Neuronal stem cell (in vitro differentiated cells): Measurements from ENCODE around the gene KCTD3.

Experiments
- DNase-seq: peaks from one replicate; pipeline ENCODE4 v3.0.0-alpha.2; 2013; ENCODE audit warnings: low spot score
- H2AFZ ChIP-seq: one replicate; pipeline ENCODE4 v1.6.1; 2013; ENCODE audit warnings: mild to moderate bottlenecking, low read length, inconsistent platforms
- H2AK5ac ChIP-seq: 2 replicates; pipeline ENCODE4 v1.6.1; 2013; ENCODE audit warnings: low read depth, mild to moderate bottlenecking, inconsistent platforms, low read length, moderate library complexity, mixed read lengths
- H2BK120ac ChIP-seq: 2 replicates; pipeline ENCODE4 v1.6.1; 2013; ENCODE audit warnings: low read depth, mild to moderate bottlenecking, inconsistent platforms, low read length, moderate library complexity, mixed read lengths
- H2BK12ac ChIP-seq: one replicate; pipeline ENCODE4 v1.6.1; 2013; ENCODE audit warnings: low read length, inconsistent platforms
- H2BK15ac ChIP-seq: 2 replicates; pipeline ENCODE4 v1.6.1; 2013; ENCODE audit warnings: mild to moderate bottlenecking, low read length, inconsistent platforms, mixed read lengths
- H2BK5ac ChIP-seq: one replicate; pipeline ENCODE4 v1.6.1; 2013; ENCODE audit warnings: inconsistent platforms, mild to moderate bottlenecking, low read length, moderate library complexity
- H3K14ac ChIP-seq: one replicate; pipeline ENCODE4 v1.6.1; 2013; ENCODE audit warnings: low read length, inconsistent platforms
- H3K18ac ChIP-seq: 2 replicates; pipeline ENCODE4 v1.6.1; 2013; ENCODE audit warnings: low read length, inconsistent platforms
- H3K23ac ChIP-seq: 2 replicates; pipeline ENCODE4 v1.6.1; 2013; ENCODE audit warnings: low read depth, mild to moderate bottlenecking, mixed read lengths, low read length, inconsistent platforms; ENCODE audit not compliant: poor library complexity
- H3K27ac ChIP-seq: replicated peaks from 3 replicates; pipeline ENCODE4 v1.5.1; 2013; ENCODE audit warnings: low read length, inconsistent platforms
- H3K27me3 ChIP-seq, 3 experiments: 2 replicates each; pipeline ENCODE4 v1.6.1; 2013; ENCODE audit warnings: low read length in 3 of 3, mild to moderate bottlenecking in 2 of 3, inconsistent platforms in 1 of 3, low read depth in 1 of 3, mixed read lengths in 1 of 3, moderate library complexity in 1 of 3; ENCODE audit not compliant: control insufficient read depth in 3 of 3, insufficient read depth in 3 of 3
- H3K36me3 ChIP-seq, 2 donors: replicated peaks in 1 of 2; 2 replicates each; pipeline ENCODE4 v1.6.1; 2013; ENCODE audit warnings: low read length in 2 of 2; ENCODE audit not compliant: control insufficient read depth in 2 of 2, insufficient read depth in 2 of 2
- H3K4ac ChIP-seq: 2 replicates; pipeline ENCODE4 v1.6.1; 2013; ENCODE audit warnings: inconsistent platforms, mild to moderate bottlenecking, low read length, moderate library complexity
- H3K4me1 ChIP-seq, 2 donors: 1 replicate in 1 of 2; 2 replicates in 1 of 2; pipeline ENCODE4 v1.6.1; 2013; ENCODE audit warnings: low read length in 2 of 2, low read depth in 1 of 2; ENCODE audit not compliant: control insufficient read depth in 2 of 2, insufficient read depth in 1 of 2
- H3K4me2 ChIP-seq: one replicate; pipeline ENCODE4 v1.6.1; 2013; ENCODE audit warnings: mild to moderate bottlenecking, low read length, inconsistent platforms; ENCODE audit not compliant: insufficient read depth, poor library complexity, severe bottlenecking
- H3K4me3 ChIP-seq, 2 donors: 2 replicates each; pipeline ENCODE4 v1.5.1; 2013; ENCODE audit warnings: low read length in 2 of 2, mild to moderate bottlenecking in 2 of 2, inconsistent platforms in 1 of 2, moderate library complexity in 1 of 2
- H3K79me1 ChIP-seq: one replicate; pipeline ENCODE4 v1.6.1; 2013; ENCODE audit warnings: low read depth, mild to moderate bottlenecking, inconsistent platforms, low read length, moderate library complexity
- H3K9ac ChIP-seq: one replicate; pipeline ENCODE4 v1.6.1; 2013; ENCODE audit warnings: mild to moderate bottlenecking, low read depth, low read length, inconsistent platforms; ENCODE audit not compliant: poor library complexity
- H3K9me3 ChIP-seq, 2 donors: replicated peaks in 1 of 2; 2 replicates each; pipeline versions ENCODE3 to v1.6.1; 2013; ENCODE audit warnings: low read length in 2 of 2, mild to moderate bottlenecking in 2 of 2, inconsistent platforms in 1 of 2, low read depth in 1 of 2, mixed read lengths in 1 of 2, moderate library complexity in 1 of 2; ENCODE audit not compliant: control insufficient read depth in 2 of 2, insufficient read depth in 1 of 2
- H4K8ac ChIP-seq: one replicate; pipeline ENCODE4 v1.6.1; 2013; ENCODE audit warnings: low read depth, mild to moderate bottlenecking, inconsistent platforms, low read length, moderate library complexity
- H4K91ac ChIP-seq: one replicate; pipeline ENCODE4 v1.6.1; 2013; ENCODE audit warnings: low read length, low read depth, mild to moderate bottlenecking, inconsistent platforms; ENCODE audit not compliant: poor library complexity
- WGBS, 2 donors: extraction: QIAGEN DNeasy Blood & Tissue Kit; methylation state at CpG; one replicate each; pipeline ENCODE4 v1.1.7; 2013; ENCODE audit warnings: missing lambda C conversion rate in 2 of 2, mixed read lengths in 1 of 2; ENCODE audit not compliant: insufficient read length in 2 of 2, insufficient replicate concordance in 1 of 2; ENCODE audit errors: extremely low coverage in 2 of 2; 5-methylcytosine and 5-hydroxymethylcytosine counted together

KCTD3 gene

GRCh38 chr1:215567491-215568298 lies 591 bp downstream of the KCTD3 start:
- peak overlapping the region; percentile 64 to 90 for H3K4me3 ChIP-seq
- WGBS, 2 donors: no CpG with 5 or more reads among the region's 63 CpGs

GRCh38 chr1:215568299-215568692 lies 1.2 kb downstream of the KCTD3 start:
- no CpG with 5 or more reads among the region's 5 CpGs for WGBS, 2 donors

More at GRCh38 chr1:215567491-215568298, 591 bp downstream of the KCTD3 start:
- peak overlapping the region; percentile 94 for H3K14ac ChIP-seq
- H2AK5ac ChIP-seq: no peak overlapping the region
- no peak overlapping the region for H2BK12ac ChIP-seq
- peak overlapping the region; percentile 86 for H2AFZ ChIP-seq
- H2BK5ac ChIP-seq: peak overlapping the region; percentile 66
- no peak overlapping the region for H2BK120ac ChIP-seq
- H3K36me3 ChIP-seq: no peaks in the 10 kb centered on the region
- H2BK15ac ChIP-seq: peak overlapping the region; percentile 1
- H3K9me3 ChIP-seq: no peaks in the 10 kb centered on the region
- peak overlapping the region; percentile 76 for H3K27ac ChIP-seq
- H3K4me2 ChIP-seq: peak overlapping the region; percentile 55
- no peaks in the 10 kb centered on the region for H3K27me3 ChIP-seq
- DNase-seq: peak; percentile 58
- H4K8ac ChIP-seq: peak overlapping the region; percentile 97
- H3K4me1 ChIP-seq: no peaks in the 10 kb centered on the region
- H4K91ac ChIP-seq: no peak overlapping the region
- peak overlapping the region; percentile 96 for H3K18ac ChIP-seq
- peak overlapping the region; percentile 95 for H3K23ac ChIP-seq
- peak overlapping the region; percentile 94 for H3K9ac ChIP-seq
- H3K4ac ChIP-seq: no peak overlapping the region
- H3K79me1 ChIP-seq: no peaks in the 10 kb centered on the region

GRCh38 chr1:215569986-215570824 lies 3.1 kb downstream of the KCTD3 start:
- H3K14ac ChIP-seq: no peak overlapping the region
- H3K36me3 ChIP-seq: peaks cover 0 to 5% of the 10 kb centered on the region in 2 donors
- H3K23ac ChIP-seq: no peak overlapping the region
- no CpG with 5 or more reads among the region's 3 CpGs for WGBS, 2 donors
- H2AFZ ChIP-seq: no peak overlapping the region
- no peak overlapping the region for H3K4me3 ChIP-seq
- H3K9me3 ChIP-seq: no peaks in the 10 kb centered on the region
- H2BK12ac ChIP-seq: no peak overlapping the region
- H2BK15ac ChIP-seq: no peak overlapping the region
- no peak overlapping the region for H3K27ac ChIP-seq
- no peak overlapping the region for H2AK5ac ChIP-seq
- H4K91ac ChIP-seq: no peak overlapping the region
- H3K27me3 ChIP-seq: no peaks in the 10 kb centered on the region
- no peak overlapping the region for H4K8ac ChIP-seq
- H3K4me2 ChIP-seq: no peak overlapping the region
- H2BK120ac ChIP-seq: no peak overlapping the region
- H3K79me1 ChIP-seq: no peaks in the 10 kb centered on the region
- no peaks in the 10 kb centered on the region for H3K4me1 ChIP-seq
- no peak for DNase-seq
- H2BK5ac ChIP-seq: no peak overlapping the region
- H3K9ac ChIP-seq: no peak overlapping the region
- no peak overlapping the region for H3K18ac ChIP-seq
- no peak overlapping the region for H3K4ac ChIP-seq

More at GRCh38 chr1:215568299-215568692, 1.2 kb downstream of the KCTD3 start:
- H3K27ac ChIP-seq: no peak overlapping the region
- H2BK5ac ChIP-seq: no peak overlapping the region
- no peaks in the 10 kb centered on the region for H3K79me1 ChIP-seq
- no peak overlapping the region for H3K14ac ChIP-seq
- peak overlapping the region; percentile 55 for H3K4me2 ChIP-seq
- H2BK120ac ChIP-seq: no peak overlapping the region
- no peak overlapping the region for H2AK5ac ChIP-seq
- no peaks in the 10 kb centered on the region for H3K4me1 ChIP-seq
- H3K23ac ChIP-seq: no peak overlapping the region
- H3K4me3 ChIP-seq: peak overlapping the region; percentile 64 to 90
- H2AFZ ChIP-seq: peak overlapping the region; percentile 86
- no peak overlapping the region for H4K91ac ChIP-seq
- peak; percentile 15 for DNase-seq
- H3K9ac ChIP-seq: no peak overlapping the region
- no peak overlapping the region for H2BK15ac ChIP-seq
- no peaks in the 10 kb centered on the region for H3K9me3 ChIP-seq
- H3K18ac ChIP-seq: no peak overlapping the region
- no peaks in the 10 kb centered on the region for H3K36me3 ChIP-seq
- no peak overlapping the region for H4K8ac ChIP-seq
- H3K27me3 ChIP-seq: no peaks in the 10 kb centered on the region
- no peak overlapping the region for H3K4ac ChIP-seq
- H2BK12ac ChIP-seq: no peak overlapping the region

GRCh38 chr1:215581896-215582295 lies 14.8 kb downstream of the KCTD3 start:
- no peak overlapping the region for H3K4me2 ChIP-seq
- no peak overlapping the region for H2BK5ac ChIP-seq
- no peak overlapping the region for H3K4ac ChIP-seq
- H2BK120ac ChIP-seq: no peak overlapping the region
- H3K23ac ChIP-seq: no peak overlapping the region
- H3K4me3 ChIP-seq: no peak overlapping the region
- H3K4me1 ChIP-seq: no peaks in the 10 kb centered on the region
- H3K36me3 ChIP-seq: peaks cover 3 to 82% of the 10 kb centered on the region in 2 donors
- H2AK5ac ChIP-seq: no peak overlapping the region
- DNase-seq: no peak
- no peak overlapping the region for H2BK15ac ChIP-seq
- H3K9me3 ChIP-seq: peaks cover 2 to 18% of the 10 kb centered on the region in 2 donors
- no peak overlapping the region for H3K14ac ChIP-seq
- no peak overlapping the region for H2BK12ac ChIP-seq
- no peaks in the 10 kb centered on the region for H3K79me1 ChIP-seq
- no peak overlapping the region for H4K91ac ChIP-seq
- no peak overlapping the region for H4K8ac ChIP-seq
- H3K27ac ChIP-seq: no peak overlapping the region
- no peak overlapping the region for H3K9ac ChIP-seq
- no CpG with 5 or more reads among the region's 2 CpGs for WGBS, 2 donors
- H2AFZ ChIP-seq: no peak overlapping the region
- no peak overlapping the region for H3K18ac ChIP-seq
- H3K27me3 ChIP-seq: no peaks in the 10 kb centered on the region
